Stimulated activated CD4-positive, alpha-beta T cell treated with anti-CD3 and anti-CD28 coated beads, Interleukin-2, amount 100 ng/mL, for 4 hours (primary cell): ENCODE measurements around the gene CNRIP1.

Source experiments
- DNase-seq: peaks from one replicate; pipeline ENCODE4 v3.0.0-alpha.2; 2020; ENCODE audit warnings: low read depth

The CNRIP1 gene

DNA sequence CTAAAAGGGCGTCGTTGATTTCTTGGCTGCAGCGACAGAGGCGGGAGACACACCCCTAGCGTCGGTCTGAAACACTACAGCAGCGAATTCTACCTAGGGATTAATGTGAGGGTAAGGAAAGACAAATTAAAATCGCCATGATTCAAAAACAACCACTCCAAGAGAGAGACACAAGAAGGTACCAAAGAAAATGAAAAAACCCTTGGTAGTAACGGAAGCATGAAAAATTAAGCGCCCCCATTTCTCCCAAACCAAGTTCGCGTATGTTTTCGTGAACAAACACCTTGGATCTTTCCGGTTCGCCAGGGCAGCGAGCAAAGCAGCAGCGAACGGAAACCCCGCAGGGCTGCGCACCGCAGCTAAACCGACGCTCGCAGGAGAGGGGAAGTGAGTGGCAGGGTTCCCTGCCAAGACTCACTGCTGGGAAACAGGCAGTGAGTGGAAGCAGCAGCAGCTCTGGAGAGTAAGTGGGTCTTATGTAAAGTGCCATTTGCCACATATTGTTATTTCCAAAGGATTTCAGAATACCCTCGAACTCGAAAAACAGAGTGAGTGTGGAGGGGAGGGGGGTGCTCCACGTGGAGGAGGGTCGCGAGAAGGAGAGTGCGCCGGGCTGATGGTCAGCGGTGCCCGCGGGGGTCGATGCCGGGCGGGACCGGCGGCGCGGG, 68.4 kb downstream of the CNRIP1 start:
- peak; percentile 68 for DNase-seq

DNA sequence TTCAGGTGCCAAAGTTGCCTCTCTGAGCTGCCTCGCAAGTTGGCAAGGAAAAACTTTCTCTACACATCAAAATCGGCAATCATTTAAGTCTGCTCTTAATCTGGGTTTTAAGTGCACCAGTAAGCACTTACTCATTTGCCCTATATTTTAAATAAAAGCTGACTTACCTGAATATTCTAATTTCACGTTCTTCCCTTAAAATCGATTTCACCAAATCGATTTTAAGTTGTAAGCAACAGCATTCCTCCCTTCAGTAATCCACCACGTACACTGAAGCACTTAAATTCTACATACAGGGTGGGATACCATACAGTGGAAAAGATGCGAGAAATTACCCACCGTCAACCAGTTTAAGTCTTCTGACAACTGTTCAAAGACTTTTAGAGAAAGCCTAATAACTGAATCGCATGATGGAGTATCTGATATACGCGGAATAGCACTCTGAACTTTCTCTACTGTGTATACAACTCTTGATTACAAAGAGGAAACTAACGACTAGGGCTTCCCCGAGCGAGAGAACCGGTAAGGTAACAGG, 69.0 kb downstream of the CNRIP1 start:
- no peak for DNase-seq

DNA sequence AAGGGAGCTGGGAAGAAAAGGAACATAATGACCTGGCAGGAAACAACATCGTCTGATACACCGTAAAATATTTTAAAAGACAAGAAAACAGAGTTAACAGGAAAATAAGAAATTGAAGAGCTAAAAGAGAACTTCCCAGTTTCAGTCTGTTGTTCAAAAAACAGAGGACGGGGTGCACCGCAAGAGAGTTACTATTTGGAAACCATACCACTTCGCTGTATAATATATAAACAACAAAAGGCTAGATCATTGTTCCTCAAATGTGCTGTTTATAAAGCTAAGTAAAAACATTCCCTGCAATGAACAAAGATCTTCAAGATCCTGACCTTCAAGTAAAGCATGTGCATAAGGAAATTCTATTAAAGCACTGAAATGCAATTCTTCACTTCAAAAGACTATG, 69.6 kb downstream of the CNRIP1 start:
- DNase-seq: no peak

DNA sequence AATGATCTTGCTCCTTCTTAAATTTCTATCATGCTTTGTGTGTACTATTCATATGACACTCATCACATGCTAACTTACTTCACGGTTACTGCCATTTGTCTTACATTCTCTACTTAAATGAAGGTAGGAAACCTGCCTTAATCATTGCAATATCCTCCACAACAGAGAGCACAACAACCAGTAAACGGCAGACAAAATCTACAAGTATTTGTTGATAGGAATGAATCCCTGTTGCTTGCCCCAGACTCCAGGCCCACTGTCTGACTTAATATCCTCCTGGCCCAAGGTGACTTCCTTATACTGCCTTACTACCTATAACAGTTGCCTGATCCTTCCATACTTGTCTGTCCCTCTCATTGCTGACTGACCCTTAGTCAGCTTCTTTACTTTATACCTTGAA, 70.9 kb downstream of the CNRIP1 start:
- no peak for DNase-seq

DNA sequence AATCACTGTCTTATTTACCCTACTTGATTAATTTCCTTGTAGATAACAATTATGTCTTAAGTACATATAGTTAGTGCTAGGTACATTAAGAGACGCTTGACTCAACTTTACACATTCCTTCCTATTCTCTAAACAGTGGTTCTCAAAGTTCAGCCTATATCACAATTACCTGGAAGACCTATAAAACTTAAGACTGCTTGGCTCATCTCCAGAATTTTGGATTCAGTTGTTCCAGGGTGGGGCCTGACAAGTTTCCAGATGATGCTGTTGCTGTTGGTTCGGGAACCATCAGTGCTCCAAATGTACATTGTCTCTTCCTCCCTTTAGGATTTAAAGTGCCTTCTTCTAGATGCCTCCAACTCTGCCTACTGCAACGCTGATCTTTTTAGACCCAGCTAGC, 71.4 kb downstream of the CNRIP1 start:
- DNase-seq: no peak

DNA sequence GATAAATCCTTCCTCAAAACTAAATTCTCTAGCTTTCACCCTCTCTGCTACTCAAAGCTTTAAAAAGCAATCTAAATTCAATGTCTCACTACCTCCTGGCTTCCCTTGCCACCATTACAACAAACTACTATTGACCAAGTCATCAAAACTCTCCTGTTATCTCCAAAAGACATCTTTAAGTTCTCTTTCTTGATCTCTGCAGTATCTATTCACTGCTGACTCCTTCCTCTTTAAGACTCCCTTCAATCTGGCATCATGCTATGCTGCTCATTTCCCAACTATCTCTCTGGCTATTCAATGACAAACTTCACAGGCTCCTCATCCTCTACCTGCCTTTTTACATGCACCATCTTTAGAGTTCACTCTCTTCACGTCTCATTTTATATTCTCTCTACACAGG, 73.4 kb downstream of the CNRIP1 start:
- DNase-seq: no peak

DNA sequence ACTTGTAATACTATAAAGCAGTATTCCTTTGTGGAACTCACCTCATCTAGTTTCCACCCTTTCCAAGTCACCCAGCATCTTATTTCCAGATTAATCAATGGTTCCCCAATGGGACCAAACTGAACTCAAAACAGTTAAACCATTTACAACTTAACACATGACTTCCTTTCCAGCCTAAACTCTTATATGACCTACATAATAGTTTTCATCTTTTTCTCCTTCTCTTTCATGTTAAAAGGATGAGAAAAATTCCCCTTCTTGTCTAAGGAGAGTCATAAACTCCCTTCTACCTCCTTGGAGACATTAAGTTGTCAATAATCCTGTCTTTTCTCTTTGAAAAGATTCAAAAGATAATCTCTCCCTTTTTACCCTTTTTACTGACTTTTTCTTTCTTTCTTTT, 74.1 kb downstream of the CNRIP1 start:
- no peak for DNase-seq

DNA sequence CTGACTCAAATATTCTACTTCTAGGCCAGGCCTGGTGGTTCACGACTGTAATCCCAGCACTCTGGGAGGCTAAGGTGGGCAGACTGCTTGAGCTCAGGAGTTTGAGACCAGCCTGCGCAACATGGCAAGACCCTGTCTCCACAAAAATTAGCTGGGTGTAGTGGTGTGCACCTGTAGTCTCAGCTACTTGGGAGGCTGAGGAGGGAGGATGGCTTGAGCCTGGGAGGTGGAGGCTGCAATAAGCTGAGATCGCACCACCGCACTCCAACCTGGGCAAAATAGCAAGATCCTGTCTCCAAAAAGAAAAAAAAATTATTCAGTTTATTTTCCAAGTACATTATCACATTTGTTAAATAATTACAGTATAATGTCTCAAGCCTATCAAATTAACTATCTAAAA, 74.7 kb downstream of the CNRIP1 start:
- no peak for DNase-seq

DNA sequence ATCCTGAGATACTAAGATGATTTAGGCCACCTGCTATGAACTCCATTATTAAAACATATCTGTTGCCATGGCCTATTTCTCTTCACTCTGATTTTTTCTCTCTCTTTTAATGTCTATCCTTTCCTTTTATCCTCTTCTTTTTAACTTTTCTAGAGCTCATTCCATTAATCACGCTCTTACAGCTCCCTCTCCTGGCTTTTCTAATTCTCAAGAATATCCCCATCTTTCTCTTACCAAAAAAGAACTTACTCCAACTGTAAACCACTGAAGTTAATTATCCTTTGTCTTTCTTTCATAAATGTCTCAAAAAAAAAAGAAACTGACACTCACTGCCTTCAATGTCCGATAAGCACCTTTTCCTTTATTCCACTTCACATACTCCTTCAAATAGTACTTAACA, 75.3 kb downstream of the CNRIP1 start:
- no peak for DNase-seq
